Upper lobe of left lung (tissue), 6 donors: ENCODE measurements around the gene TAS2R20. TPM values are rescaled to one million over a fixed set of nuclear protein-coding genes. Genes with fewer than 3 reads are reported as not detected.

Experiments used
- ATAC-seq, 2 donors: fragments of 200-7000 bp; cut with Tn5 transposase; one replicate each; pipeline ENCODE4 v1.9.1; 2022; ENCODE audit warnings: mild to moderate bottlenecking in 2 of 2, moderate library complexity in 2 of 2; ENCODE audit not compliant: low FRiP score in 2 of 2
- DNase-seq, 2 donors: peaks; one replicate each; pipeline ENCODE4 v3.0.0-alpha.2; 2019 to 2020
- H3K27ac ChIP-seq, 4 donors: fragments of 200-600 bp; sonication (generic); one replicate each; pipeline ENCODE4 v1.5.1; 2016 to 2019
- H3K27me3 ChIP-seq, 4 donors: fragments of 200-600 bp; sonication (generic); one replicate each; pipeline ENCODE4 v1.5.1; 2017 to 2019
- H3K36me3 ChIP-seq, 4 donors: fragments of 200-600 bp; sonication (generic); one replicate each; pipeline ENCODE4 v1.5.1; 2016 to 2019
- H3K4me1 ChIP-seq, 4 donors: fragments of 200-600 bp; sonication (generic); one replicate each; pipeline ENCODE4 v1.5.1; 2018 to 2019
- H3K4me3 ChIP-seq, 4 donors: fragments of 200-600 bp; sonication (generic); one replicate each; pipeline ENCODE4 v1.5.1; 2017 to 2019; ENCODE audit warnings: mild to moderate bottlenecking in 2 of 4, moderate library complexity in 1 of 4
- H3K9me3 ChIP-seq, 4 donors: fragments of 200-600 bp; sonication (generic); one replicate each; pipeline ENCODE4 v1.5.1; 2018 to 2019
- EP300 ChIP-seq, 4 donors: sonication (generic); formaldehyde crosslinking; IDR thresholded peaks; one replicate each; pipeline ENCODE4 v1.5.1; 2017; ENCODE audit warnings: antibody characterized with exemption in 4 of 4, control low read depth in 2 of 4
- POLR2A ChIP-seq, 4 donors: fragments of 450-650 bp; IDR thresholded peaks; one replicate each; pipeline ENCODE4 v1.5.1; 2016 to 2017; ENCODE audit warnings: antibody characterized with exemption in 4 of 4, mild to moderate bottlenecking in 2 of 4
- POLR2AphosphoS5 ChIP-seq, 2 donors: sonication (generic); formaldehyde crosslinking; IDR thresholded peaks; one replicate each; pipeline ENCODE4 v1.5.1; 2017; ENCODE audit warnings: antibody characterized with exemption in 2 of 2
- WGBS, 2 donors: methylation state at CpG; one replicate each; pipeline ENCODE4 v1.1.5; 2017 to 2018; 5-methylcytosine and 5-hydroxymethylcytosine counted together
- total RNA-seq, 6 donors: library from RNA; depleted of rRNA in 4 of 6; stranded (reverse); fragments of >200 nt in 4 of 6; gene quantifications; one replicate each; pipeline versions ENCODE4 v1.1.0 to v1.2.1, GENCODE V29; 2016 to 2021
- TF ChIP-seq, protein P1 (sequence below), 6 experiments: fragments of 450-650 bp in 4 of 6; fragments of 200-600 bp in 2 of 6; sonication (generic) in 2 of 6; IDR thresholded peaks; one replicate each; pipeline ENCODE4 v1.5.1; 2016 to 2019; ENCODE audit warnings: antibody characterized with exemption in 6 of 6
- donor health status: DM: no; HTN: no; CAD: no; lungs with moderate emphysema.
- donor health status: DM: no; HTN: yes; CAD: no; lungs with severe emphysema.

Gene TAS2R20
- total RNA-seq, 6 donors from 2014 or later, result 0.84 to 6.3 (median 2.4) TPM

DNA sequence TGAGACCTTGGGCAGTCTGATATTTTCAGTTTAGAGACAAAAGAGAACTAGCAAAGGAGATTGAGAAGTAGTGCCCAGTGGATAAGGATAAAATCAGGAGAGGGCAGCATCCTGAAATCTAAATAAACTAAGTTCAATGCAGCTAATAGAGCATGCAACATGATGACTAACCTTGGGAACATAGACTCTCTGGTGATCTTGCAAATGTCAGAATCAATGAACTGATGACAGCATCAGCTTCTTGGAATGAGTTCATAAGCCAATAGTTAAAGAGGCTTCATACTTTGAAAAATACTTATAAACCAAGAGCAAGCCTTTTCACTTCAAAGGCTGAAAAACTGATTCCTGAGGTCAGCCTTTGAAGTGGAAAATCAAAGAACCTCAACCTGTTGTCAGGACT is 16.1 kb upstream of the TAS2R20 start:
- H3K27me3 ChIP-seq, result no peaks in the 10 kb centered on the region
- ATAC-seq, result no peak
- TF ChIP-seq POLR2A (IDR thresholded peaks at IDR 0.05), result no peak
- TF ChIP-seq POLR2AphosphoS5 (IDR thresholded peaks at IDR 0.05), result no peak
- TF ChIP-seq, protein P1, sequence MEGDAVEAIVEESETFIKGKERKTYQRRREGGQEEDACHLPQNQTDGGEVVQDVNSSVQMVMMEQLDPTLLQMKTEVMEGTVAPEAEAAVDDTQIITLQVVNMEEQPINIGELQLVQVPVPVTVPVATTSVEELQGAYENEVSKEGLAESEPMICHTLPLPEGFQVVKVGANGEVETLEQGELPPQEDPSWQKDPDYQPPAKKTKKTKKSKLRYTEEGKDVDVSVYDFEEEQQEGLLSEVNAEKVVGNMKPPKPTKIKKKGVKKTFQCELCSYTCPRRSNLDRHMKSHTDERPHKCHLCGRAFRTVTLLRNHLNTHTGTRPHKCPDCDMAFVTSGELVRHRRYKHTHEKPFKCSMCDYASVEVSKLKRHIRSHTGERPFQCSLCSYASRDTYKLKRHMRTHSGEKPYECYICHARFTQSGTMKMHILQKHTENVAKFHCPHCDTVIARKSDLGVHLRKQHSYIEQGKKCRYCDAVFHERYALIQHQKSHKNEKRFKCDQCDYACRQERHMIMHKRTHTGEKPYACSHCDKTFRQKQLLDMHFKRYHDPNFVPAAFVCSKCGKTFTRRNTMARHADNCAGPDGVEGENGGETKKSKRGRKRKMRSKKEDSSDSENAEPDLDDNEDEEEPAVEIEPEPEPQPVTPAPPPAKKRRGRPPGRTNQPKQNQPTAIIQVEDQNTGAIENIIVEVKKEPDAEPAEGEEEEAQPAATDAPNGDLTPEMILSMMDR (IDR thresholded peaks at IDR 0.05), result no peak
- no peak for TF ChIP-seq EP300 (IDR thresholded peaks at IDR 0.05)
- no peaks in the 10 kb centered on the region for H3K9me3 ChIP-seq
- no peak overlapping the region for H3K4me3 ChIP-seq
- no peak for DNase-seq
- H3K36me3 ChIP-seq, result no peaks in the 10 kb centered on the region
- H3K27ac ChIP-seq, result no peak overlapping the region
- H3K4me1 ChIP-seq, result peaks cover 0 to 4% (median 0%) of the 10 kb centered on the region in 4 donors

DNA sequence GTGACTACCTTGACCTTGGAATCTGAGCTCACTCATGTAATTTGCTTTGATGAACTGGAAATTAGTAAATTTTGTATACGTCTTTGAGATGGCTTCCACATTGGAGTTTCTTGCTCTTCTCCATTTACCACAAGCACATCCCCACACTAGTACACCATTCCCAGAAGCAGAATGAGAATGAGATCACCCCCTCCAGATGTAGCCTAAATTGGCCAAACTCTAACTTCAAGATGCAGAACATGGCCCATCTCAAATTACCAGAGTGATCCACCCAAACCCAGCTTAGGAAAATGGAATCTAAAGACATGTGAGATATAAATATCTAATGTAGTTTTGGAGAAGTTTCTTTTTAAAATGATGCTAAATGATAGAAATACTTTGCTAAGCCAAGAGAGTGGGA is 9.5 kb upstream of the TAS2R20 start:
- DNase-seq (no peak), ATAC-seq (no peak)
- H3K4me1 ChIP-seq, result no peaks in the 10 kb centered on the region
- no peak overlapping the region for H3K27ac ChIP-seq
- TF ChIP-seq, protein P1 (IDR thresholded peaks at IDR 0.05), result no peak
- TF ChIP-seq EP300 (IDR thresholded peaks at IDR 0.05), result no peak
- no peak for TF ChIP-seq POLR2AphosphoS5 (IDR thresholded peaks at IDR 0.05)
- no peak for TF ChIP-seq POLR2A (IDR thresholded peaks at IDR 0.05)
- H3K4me3 ChIP-seq, result no peak overlapping the region
- H3K36me3 ChIP-seq, result no peaks in the 10 kb centered on the region
- H3K27me3 ChIP-seq, result no peaks in the 10 kb centered on the region
- 94 to 100% methylated on average over 1 of the region's 1 CpG for WGBS, 2 donors
- H3K9me3 ChIP-seq, result no peaks in the 10 kb centered on the region

- Histone ChIP-seq H3K4me1 (no peaks in the 10 kb centered on the region), H3K4me3 (no peak overlapping the region), H3K36me3 (no peaks in the 10 kb centered on the region), H3K9me3 (peaks cover 0 to 5% (median 2%) of the 10 kb centered on the region in 4 donors), H3K27me3 (no peaks in the 10 kb centered on the region), H3K27ac (no peak overlapping the region)
- TF ChIP-seq EP300 (IDR thresholded peaks at IDR 0.05), result no peak
- DNase-seq (no peak), ATAC-seq (no peak)
- 74 to 91% methylated on average over 3 of the region's 3 CpGs for WGBS, 2 donors
Observed at GRCh38 chr12:10994307-10994706, 3.8 kb downstream of the TAS2R20 start.

GRCh38 chr12:10989107-10989506 is 9.0 kb downstream of the TAS2R20 start:
- no peaks in the 10 kb centered on the region for H3K27me3 ChIP-seq
- no peak overlapping the region for H3K4me3 ChIP-seq
- DNase-seq (no peak), ATAC-seq (no peak)
- H3K36me3 ChIP-seq, result no peaks in the 10 kb centered on the region
- peaks cover 0 to 5% (median 2%) of the 10 kb centered on the region in 4 donors for H3K9me3 ChIP-seq
- no peaks in the 10 kb centered on the region for H3K4me1 ChIP-seq
- TF ChIP-seq EP300 (IDR thresholded peaks at IDR 0.05) (no peak), POLR2AphosphoS5 (IDR thresholded peaks at IDR 0.05) (no peak)
- H3K27ac ChIP-seq, result no peak overlapping the region
- 91 to 94% methylated on average over 2 of the region's 2 CpGs for WGBS, 2 donors

GRCh38 chr12:10986812-10987211 is 11.3 kb downstream of the TAS2R20 start, which contains the start of gene TAS2R50:
TAS2R50 (minus strand) TSS chr12:10986912; CDS start chr12:10986860, 52 bp downstream.
- Histone ChIP-seq H3K4me3 (no peak within 1 kb of the TSS), H3K9me3 (peaks cover 0 to 5% (median 2%) of the 10 kb centered on the region in 4 donors), H3K27ac (no peak within 1 kb of the TSS), H3K27me3 (no peaks in the 10 kb centered on the region), H3K36me3 (no peaks in the 10 kb centered on the region), H3K4me1 (no peaks in the 10 kb centered on the region)
- DNase-seq, result no peak
- TF ChIP-seq EP300 (IDR thresholded peaks at IDR 0.05), result no peak
- no peak for TF ChIP-seq POLR2A (IDR thresholded peaks at IDR 0.05)
- no peak for TF ChIP-seq POLR2AphosphoS5 (IDR thresholded peaks at IDR 0.05)
- TF ChIP-seq, protein P1 (IDR thresholded peaks at IDR 0.05), result no peak
- WGBS, 2 donors, result 46 to 49% methylated on average over 2 of the region's 2 CpGs
- no peak for ATAC-seq

DNA sequence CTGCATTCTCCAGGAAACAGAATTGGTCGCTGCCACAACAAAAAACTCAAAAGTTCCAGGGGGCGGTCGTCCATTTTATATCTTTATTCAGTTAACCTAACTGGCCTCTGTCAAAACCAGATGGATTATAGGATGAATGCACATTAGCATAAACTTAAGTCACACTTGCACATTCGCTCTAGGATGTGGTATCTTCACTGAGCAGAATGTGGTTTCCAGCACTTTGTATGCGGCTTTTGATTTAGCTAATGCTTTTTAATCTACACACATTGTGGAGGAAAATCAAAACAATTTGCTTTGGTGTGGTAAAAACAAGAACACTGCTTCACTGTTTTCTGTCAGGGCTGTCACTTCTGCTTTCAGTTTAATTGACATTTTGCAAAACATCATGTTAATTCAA is 15.9 kb downstream of the TAS2R20 start:
- WGBS, 2 donors, result 92 to 93% methylated on average over 5 of the region's 5 CpGs
- H3K27me3 ChIP-seq, result no peaks in the 10 kb centered on the region
- TF ChIP-seq, protein P1 (IDR thresholded peaks at IDR 0.05), result no peak
- TF ChIP-seq POLR2AphosphoS5 (IDR thresholded peaks at IDR 0.05) (no peak), EP300 (IDR thresholded peaks at IDR 0.05) (no peak), POLR2A (IDR thresholded peaks at IDR 0.05) (no peak)
- H3K27ac ChIP-seq, result no peak overlapping the region
- ATAC-seq (no peak), DNase-seq (no peak)
- H3K9me3 ChIP-seq, result no peaks in the 10 kb centered on the region
- no peaks in the 10 kb centered on the region for H3K36me3 ChIP-seq
- no peak overlapping the region for H3K4me3 ChIP-seq
- no peaks in the 10 kb centered on the region for H3K4me1 ChIP-seq
